NOMO-1 treated with dmso at 0.1 percent for 144 hours (cell line): ENCODE data around the gene GTF2IRD1.
"Not testable (repeated sequence)": the region's sequence is repeated elsewhere in the genome, so short reads cannot be mapped to it uniquely, and the experiment has no call there.

Source experiments
- DNase-seq: peaks from one replicate; lab custom pipeline; 2025; ENCODE audit not compliant: unreplicated experiment; lab: John Stamatoyannopoulos, UW

Gene GTF2IRD1

GRCh38 chr7:74489997-74490945 is 36.6 kb downstream of the GTF2IRD1 start:
- DNase-seq = no peak

- not testable (repeated sequence) for DNase-seq
Measured at GRCh38 chr7:74491490-74491889, 37.8 kb downstream of the GTF2IRD1 start.

GRCh38 chr7:74493295-74493694 is 39.6 kb downstream of the GTF2IRD1 start:
- no peak for DNase-seq

DNA sequence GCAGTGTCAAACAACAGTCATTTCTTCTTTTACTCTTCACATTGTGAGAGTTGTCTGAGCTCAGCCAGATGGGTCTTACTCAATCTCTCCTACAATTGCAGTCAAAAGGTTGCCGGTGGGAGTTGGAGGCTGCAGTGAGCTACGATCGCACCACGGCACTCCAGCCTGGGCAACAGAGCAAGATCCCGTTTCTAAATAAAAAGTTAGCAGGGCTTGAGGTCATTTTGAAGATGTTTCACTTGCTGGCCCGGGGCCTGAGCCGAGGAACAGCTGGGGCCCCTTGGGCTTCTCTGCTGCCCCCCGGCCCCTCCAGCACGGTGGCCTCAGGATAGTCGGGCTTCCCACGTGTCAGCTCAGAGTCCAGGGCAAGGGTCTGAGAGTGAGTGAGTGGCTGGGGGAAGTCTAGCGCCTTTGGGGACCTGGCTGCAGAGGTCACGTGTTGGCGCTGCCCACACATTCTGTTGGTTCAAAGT is 40.4 kb downstream of the GTF2IRD1 start:
- no peak for DNase-seq

GRCh38 chr7:74495112-74496086 is 41.7 kb downstream of the GTF2IRD1 start:
- no peak for DNase-seq

DNA sequence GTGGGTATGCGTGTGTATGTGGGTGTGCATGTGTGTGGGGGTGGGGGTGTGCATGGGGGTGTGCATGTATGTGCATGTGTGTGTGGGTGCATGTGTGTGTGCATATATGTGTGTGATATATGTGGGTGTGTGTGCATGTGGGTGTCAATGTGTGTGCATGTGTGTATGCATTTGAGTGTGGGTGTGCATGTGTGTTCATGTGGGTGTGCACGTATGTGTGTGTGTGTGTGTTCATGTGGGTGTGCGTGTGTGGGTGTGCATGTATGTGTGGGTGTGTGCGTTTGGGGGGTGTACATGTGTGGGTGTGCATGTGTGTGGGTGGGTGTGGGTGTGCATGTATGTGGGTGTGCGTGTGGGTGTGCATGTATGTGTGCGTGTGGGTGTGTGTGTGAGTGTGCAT is 42.6 kb downstream of the GTF2IRD1 start:
- no peak for DNase-seq

DNA sequence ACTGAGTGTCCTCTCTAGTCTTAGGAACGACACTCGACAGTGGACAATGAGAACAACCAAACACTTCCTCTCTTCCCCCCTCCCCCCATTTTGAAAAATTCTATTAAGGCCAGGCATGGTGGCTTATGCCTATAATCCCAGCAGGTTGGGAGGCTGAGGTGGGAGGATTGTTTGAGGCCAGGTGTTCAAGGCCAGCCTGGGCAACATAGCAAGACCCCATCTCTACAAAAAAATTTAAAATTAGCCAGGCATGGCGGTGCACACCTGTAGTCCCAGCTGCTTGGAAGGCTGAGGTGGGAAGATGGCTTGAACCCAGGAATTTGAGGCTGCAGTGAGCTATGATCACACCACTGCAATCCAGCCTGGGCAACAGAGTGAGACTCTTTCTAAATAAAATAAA is 43.1 kb downstream of the GTF2IRD1 start:
- DNase-seq = not testable (repeated sequence)

- DNase-seq = no peak
Measured at GRCh38 chr7:74498354-74498753, 44.6 kb downstream of the GTF2IRD1 start.

- no peak for DNase-seq
Measured at GRCh38 chr7:74498996-74499834, 45.5 kb downstream of the GTF2IRD1 start.

GRCh38 chr7:74499835-74500388 is 46.2 kb downstream of the GTF2IRD1 start:
- DNase-seq = no peak

- no peak for DNase-seq
Measured at GRCh38 chr7:74501298-74501697, 47.6 kb downstream of the GTF2IRD1 start.

GRCh38 chr7:74502216-74502891 is 48.6 kb downstream of the GTF2IRD1 start:
- no peak for DNase-seq

GRCh38 chr7:74503061-74503460 is 49.4 kb downstream of the GTF2IRD1 start:
- DNase-seq = no peak

DNA sequence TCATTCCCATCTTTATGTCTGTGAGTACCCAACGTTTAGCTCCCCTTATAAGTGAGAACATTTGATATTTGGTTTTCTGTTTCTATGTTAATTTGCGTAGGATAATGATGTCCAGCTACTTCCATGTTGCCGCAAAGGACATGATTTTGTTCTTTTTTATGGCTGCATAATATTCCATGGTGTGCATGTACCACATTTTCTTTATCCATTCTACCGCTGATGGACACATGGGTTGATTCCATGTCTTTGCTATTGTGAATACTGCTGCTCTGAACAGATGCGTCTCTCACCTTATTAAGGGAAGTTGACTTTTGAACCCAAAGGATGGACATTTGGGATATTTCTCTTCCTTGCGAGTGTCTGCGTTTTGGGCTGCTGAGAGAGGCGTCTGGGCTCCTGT is 50.2 kb downstream of the GTF2IRD1 start:
- no peak for DNase-seq

DNA sequence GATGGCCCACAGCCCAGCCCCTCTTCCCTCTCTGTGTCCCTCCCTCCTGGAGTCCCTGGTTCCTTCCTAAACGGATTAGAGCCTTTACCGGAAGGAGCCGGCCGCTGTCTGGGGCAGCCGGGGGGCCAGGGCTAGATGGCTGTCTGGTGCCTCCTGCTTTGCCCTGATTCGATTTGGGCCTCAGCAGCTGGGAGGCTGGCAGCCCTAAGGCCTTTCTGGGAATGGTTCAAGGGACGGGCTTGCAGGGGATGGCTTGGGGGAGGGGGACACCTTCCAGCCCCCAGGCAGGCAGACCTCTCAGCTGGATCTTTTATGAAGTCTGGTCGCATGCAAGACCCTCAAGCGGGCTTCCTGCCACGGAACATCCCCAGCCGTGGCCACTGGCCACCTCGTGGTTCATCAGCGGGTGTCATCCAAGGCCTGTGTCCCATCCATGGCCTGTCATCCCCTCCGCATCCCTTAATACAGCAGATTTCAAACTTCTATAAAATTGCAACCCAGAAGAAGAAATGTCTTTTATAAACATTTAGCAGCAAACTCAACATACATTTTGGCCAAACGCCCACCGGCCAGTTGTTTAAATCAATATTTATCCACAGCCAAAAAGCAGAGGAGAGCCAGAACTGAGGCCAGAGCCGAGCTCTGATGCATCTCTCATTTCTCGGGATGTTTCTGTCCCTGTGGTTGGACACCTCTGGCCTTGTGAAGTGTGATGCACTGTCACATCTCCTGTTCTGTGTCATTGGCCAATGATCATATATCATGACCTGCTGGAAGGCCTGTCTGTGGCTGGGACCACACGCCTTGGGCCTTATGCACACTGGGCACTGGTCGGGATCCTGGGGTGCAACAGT is 52.0 kb downstream of the GTF2IRD1 start:
- no peak for DNase-seq

DNA sequence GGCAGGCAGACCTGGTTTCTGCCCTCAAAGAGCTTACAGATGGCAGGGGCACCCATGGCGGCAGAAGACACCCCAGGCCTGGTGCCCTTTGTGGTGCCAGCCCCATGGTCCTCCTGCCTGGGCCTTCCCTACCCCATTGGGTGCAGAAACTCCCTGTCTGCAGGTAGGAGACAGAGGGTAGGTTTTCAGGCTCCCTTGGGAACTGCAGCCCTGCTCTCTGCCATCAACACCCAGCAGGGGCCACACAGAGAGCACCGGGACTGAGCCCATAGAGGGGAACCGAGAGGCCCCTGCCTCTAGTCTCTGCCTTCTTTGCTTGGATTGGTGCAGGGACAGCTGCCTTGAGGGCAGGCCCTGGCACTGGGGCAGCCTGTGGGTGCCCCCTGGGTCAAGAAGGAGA is 52.6 kb downstream of the GTF2IRD1 start:
- no peak for DNase-seq

DNA sequence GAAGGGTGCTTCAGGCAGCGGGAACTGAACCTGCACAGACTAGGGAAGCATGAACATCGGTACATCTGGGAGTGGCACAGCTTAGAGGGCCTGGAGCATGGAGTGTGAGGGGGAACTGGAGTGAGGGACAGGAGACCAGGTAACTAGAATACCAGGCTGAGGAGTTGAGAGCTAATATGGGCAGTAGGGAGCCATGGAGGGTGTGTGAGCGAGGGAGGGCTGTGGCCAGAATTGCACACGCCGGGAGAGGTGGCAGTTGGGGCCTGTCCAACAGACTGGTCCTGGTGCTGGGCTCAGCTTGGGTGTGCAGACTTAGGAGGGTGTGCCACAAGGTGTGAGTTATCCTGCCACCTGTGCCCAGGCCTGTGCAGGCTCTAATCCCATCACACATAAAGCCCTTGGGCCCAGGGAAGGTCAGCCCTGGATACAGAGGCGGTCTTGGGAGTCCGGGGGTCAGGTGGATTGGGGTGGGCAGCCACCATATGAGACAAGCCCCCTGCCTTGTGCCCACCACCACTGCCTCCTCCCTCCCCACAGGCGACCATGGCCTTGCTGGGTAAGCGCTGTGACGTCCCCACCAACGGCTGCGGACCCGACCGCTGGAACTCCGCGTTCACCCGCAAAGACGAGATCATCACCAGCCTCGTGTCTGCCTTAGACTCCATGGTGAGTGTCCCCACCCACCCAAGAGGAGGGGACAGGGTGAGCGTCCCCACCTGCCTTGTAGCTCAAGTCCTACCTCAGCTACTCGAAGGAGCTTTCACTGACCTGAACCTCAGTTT is 54.0 kb downstream of the GTF2IRD1 start:
- no peak for DNase-seq

DNA sequence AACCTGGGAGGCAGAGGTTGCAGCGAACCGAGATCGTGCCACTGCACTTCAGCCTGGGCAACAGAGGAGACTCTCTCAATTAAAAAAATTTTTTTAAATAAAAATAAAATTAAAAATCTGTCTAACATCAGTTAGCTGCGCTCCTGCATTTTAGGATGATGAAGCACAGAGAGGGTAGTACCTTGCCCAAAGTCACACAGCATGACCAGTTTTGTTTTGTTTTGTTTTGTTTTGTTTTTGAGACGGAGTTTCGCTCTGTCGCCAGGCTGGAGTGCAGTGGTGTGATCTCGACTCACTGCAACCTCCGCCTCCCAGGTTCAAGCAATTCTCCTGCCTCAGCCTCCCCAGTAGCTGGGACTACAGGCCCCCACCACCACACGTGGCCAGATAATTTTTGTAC is 55.7 kb downstream of the GTF2IRD1 start:
- DNase-seq = not testable (repeated sequence)
